GM21390 (cell line): ENCODE data around the gene ZNRF1.
"Not testable (repeated sequence)": the region's sequence is repeated elsewhere in the genome, so short reads cannot be mapped to it uniquely, and the experiment has no call there.

ENCODE experiments used
- ATAC-seq: cut with Tn5 transposase; IDR thresholded peaks from one replicate; pipeline ENCODE4 v1.9.1; 2021; ENCODE audit not compliant: unreplicated experiment

The ZNRF1 gene

DNA sequence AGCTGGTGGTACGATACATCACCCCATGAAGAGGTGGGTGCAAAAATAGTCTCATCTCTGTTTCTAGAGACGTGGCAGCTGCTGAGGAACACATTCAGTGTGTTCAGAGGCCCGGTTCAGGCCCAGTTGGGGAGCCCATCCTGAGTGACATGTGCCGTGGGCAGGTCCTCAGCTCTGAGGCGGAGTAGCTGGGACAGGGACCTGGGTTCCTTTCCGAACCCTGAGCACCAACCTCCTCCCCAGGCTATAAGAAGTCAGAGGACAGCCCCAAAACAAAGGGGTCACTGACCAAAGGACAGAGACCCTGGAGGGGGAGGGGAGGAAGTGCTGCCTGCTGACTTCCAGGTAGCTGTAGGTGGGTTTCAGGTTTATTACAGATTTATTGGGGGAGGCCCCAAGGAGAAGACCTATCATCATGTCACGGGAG is 112.7 kb downstream of the ZNRF1 start:
- ATAC-seq = no peak

DNA sequence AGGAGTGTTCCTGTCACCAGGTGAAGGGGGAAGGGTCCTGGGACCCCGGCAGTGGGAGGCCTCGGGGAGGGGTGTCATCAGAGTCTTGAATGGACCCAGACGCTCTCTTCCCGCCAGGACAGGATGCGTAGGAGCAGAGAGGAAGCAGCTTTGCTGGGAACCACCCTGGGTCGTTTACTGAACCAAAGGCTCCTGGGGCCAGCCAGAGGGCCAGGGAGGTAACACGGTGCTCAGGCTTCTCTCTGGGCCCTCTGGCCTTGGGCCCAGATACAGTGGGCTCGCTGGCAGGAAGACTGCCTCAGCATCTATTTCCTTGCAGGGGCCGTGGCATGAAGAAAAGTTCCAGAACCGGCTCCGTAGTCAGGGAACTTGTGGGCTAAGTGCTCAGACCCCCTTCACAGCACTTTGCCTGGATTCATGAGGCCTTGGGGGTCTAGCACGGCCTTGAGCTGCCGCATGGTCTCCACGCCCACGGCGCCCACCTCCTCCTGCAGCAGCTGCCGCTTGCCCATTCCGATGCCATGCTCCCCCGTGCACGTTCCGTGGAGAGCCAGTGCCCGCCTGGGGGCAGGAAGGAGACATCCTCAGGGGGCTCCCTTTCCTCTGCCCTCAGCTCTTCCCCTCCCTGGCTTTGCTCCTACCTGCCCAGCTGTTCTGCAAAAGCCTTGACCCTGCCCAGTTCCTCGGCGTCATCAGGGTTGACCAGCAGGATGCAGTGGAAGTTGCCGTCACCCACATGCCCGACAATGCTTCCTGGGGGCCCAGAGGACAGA is 113.3 kb downstream of the ZNRF1 start:
- ATAC-seq = no peak

DNA sequence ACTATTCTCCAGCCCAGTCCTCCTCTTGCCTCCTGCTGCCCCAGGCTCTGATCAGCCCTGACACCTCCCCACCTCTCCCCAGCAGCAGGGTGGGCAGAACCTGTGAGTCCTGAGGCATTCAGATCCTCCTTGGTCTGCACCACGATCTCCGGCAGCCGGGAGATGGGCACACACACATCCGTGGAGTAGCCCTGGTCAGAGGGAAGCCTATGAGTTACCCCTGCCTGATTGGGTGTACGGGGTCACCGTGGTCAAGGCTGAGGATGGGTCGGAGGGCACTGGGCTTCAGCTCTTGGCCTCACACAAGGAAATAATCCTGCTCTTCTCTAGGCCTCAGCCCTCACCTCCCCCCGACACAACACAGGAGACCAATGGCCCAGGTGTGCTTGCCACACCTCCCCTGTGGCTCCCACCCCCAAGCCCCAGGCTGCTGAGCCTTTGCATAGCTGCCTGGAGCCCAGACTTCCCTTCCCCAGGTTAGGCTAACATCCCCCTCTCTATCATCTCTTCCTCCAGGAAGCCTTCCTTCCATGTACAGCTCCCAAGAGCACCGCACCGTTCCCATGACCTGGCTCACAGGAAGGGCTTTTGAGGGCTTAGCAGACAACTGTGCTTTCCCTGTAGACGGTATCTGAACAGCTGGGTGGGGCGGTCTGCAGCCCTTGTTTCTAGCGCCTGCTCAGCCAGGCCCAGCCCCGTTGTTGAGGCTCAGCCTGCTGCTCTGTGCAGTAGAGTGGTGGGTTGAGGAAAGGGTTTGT is 114.1 kb downstream of the ZNRF1 start:
- no peak for ATAC-seq

GRCh38 chr16:75113541-75114121 is 114.8 kb downstream of the ZNRF1 start:
- no peak for ATAC-seq

DNA sequence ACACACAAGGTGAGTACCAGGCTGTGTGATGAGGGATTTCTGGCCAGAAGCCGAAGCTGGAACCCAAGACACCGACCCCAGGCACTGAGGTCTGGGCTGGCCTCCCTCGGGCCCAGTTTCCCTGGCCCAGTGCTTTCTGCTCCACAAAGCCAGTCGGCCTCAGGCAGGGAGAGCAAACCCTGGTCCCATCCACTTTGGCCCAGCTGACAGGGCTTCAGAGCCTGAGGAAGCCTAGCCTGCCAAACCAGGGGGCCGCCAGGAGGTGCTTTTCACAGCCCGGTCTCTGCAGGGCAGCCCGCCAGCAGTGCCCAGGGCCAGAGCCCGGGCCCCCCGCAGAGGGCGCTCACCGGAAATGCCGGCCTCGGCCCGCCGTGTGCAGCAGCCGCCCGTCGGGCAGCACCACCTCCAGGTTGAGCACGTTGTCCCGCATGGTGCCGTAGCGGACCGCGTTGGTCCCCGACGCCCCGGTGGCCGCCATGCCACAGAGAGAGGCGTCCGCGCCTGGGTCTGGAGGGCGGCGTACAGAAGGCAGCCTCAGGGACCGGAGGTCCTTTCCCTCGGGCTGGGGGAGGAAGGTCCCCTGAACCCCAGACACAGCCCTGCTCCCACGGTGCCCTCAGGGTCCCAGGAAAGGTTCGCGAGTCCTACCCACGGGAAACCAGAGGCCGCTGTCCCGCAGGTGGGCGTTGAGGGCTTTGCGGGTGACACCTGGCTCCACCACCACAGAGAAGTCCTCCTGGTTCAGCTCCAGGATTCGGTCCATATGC is 115.5 kb downstream of the ZNRF1 start:
- no peak for ATAC-seq

DNA sequence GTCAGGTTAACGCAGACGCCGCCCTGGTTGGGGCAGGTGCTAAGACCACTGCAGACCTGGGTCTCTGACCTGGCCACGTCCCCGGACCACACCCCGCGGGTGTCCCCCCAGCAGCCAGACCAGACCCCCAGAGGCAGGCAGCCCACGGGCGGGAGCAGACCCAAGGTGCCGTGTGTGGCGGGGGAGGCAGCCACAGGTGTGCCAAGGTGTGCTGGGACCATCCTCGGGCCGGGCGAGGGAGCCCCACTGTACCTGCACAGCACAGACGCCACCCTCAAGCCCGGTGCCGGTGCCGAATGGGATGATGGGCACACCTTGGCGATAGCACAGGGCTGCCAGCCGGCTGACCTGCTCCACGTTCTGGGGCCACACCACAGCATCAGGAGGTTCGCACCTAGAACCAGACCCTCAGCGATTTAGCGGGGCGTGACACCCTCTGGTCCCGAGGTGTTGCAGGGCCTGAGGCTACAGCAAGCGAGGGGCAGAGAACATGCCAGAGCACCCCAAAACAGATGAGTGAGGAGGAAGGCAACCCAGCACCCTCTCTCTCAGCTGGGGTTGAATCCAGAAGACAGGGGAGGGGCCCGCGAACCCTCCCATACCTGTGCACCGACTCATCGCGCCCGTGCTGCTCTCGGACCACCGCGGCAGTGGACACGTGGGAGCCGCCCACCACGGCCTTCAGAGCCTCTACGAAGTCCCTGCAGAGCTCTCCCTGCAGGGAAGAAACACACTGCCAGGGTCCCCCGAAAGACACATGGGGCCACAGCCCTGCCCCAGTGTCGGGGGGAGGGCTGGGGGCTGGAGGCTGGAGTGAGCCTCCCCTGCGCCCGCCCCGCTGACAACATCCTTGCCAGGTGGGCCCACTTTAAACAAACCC is 116.4 kb downstream of the ZNRF1 start:
- ATAC-seq = no peak

DNA sequence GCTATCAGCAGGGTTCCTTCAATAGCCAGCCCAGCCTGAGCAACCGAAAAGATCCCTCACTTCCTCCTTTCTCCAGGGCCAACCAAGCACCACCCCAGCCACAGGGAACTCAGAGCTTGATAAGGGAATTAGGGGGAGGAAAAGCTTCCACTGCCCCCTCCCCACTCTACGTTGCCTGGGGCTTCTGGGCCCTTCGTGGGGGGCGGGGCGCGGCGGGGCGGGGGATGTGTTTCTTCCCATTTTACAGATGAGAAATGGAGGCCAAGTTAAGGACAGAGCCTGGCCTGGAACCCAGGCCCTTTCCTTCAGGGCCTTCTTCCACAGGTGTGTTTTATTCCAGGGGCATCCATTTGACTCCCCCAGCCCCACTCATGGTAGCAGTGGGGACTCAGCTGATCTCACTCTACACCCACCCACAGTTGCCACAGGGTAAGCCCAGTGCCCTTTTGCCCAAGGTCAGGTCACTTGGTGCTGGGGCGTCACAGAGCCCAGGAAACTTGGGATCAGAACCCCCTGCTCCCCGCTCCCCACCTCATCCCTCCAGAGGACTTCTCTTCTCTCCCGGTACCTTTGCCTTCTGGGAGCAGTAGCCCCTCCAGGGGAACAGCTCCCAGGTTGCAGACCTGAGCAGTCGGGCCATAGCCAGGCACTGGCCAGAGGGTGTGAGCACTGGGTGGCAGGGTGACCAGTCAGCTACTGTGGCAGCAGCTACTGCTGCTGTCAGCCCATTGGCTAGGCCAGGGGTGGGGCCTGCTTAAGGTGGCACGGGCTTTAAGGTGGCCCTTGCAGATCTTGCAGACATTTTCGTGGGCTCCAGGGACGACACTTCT is 117.5 kb downstream of the ZNRF1 start, which contains the start of gene LDHD:
LDHD (minus strand) TSS at position 700 of the 830 bp plus-strand sequence; CDS start at position 640, 60 bp downstream.
- no peak for ATAC-seq

GRCh38 chr16:75116911-75117245 is 118.1 kb downstream of the ZNRF1 start:
- no peak for ATAC-seq

DNA sequence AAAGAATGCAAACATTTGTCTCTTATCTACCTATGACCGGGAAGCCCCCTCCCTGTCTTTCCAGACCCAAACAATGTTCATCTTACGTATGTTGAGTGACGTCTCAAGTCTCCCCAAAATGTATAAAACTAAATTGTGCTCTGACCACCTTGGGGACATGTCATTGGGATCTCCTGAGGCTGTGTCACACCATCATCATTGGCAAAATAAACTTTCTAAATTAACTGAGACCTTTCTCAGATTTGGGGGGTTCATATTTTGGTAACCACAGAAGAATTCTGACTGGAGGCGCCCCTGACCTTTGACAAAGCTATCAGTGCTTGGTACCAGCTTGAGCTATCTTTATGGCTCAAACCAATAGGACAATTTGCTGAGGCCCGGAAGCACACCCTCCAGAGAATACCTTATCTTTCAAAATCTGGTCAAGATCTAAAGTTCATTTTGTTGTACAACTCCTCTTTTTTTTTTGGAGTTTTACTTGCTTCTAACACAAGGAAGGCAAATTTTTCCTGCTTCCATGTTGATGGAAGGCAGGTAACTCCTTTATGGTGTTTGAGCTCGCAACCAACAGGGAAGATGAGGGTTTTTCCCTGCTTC is 120.2 kb downstream of the ZNRF1 start:
- no peak for ATAC-seq

GRCh38 chr16:75120253-75120652 is 121.4 kb downstream of the ZNRF1 start:
- no peak for ATAC-seq

DNA sequence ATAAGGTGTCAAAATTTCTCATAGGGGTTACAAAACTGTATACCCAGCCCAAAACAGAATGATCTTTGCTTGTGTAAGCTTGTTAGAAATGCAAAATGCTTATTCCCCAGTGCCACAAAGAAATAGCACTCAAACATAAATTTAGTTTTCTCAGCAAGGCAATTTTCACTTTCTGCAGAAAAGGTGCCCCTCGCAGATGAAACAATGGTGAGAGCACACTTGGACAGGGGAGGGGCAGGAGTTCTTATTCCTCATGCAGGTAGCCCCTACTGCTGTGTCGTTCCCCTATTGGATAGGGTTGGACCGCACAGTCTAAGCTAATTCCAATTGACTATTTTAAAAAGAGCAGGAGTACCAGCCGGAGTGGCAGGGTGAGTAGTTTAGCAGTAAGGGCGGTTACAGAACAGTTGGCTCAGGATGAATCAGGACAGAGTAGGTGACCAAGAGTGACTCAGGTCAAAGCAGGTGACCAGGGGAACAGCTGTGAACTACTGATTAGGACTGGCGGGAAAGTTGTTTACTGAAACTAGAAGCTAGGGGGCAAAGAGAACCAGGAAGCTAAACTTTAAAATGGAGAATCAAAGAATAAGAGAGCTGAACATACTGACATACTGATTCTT is 123.2 kb downstream of the ZNRF1 start:
- ATAC-seq = no peak

DNA sequence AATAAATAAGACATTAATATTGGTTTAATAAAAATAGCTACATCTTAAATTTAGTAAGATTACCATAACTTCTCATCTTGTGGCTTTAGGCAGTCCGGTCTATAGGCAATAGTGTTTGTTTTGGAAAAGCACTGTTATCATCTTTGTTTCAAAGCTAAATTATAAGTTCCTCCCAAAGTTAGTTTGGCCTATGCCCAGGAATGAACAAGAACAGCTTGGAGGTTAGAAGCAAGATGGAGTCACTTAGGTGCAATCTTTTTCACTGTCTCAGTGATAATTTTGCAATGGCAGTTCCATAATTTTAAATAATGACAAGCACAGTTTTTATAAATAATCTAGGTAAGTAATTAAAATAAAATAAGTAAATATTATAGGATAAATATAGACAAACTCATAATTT is 123.8 kb downstream of the ZNRF1 start:
- no peak for ATAC-seq

DNA sequence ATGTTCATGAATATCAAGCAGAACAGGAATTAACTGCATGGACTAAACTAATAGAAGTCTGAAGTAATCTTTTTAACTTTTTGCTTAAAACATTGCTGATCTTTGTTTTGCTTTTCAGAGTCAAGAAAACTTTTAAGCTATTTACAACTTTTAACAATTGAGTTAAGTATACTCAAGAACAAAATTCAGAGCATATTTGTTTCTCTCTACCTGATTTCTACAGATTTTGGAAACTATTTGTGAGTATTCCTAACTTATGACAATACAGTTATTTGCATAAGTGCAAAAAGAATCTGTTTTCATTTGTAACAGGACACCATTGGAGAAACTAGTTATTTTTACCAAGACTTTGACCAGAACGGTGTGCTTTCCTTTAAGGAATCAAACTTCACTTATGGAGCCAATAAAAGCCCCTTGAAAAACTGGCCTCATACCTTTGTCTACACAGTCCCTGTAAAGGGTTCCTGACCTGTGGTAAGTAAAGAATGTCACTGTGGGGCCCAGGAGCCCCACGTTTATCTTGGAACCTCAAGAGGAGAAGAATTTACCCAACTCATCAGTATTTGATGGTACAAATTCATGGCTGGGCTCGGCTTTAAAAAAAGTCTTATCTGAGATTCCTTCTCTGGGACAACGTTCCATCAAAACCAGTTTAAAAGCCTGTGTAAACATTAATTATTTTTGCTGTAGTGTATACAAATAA is 129.0 kb downstream of the ZNRF1 start:
- ATAC-seq = no peak

- ATAC-seq = not testable (repeated sequence)
Measured at GRCh38 chr16:75129421-75130149, 130.8 kb downstream of the ZNRF1 start.

- ATAC-seq = no peak
Measured at GRCh38 chr16:75130150-75130771, 131.4 kb downstream of the ZNRF1 start.

GRCh38 chr16:75131081-75131480 is 132.3 kb downstream of the ZNRF1 start:
- ATAC-seq = no peak

DNA sequence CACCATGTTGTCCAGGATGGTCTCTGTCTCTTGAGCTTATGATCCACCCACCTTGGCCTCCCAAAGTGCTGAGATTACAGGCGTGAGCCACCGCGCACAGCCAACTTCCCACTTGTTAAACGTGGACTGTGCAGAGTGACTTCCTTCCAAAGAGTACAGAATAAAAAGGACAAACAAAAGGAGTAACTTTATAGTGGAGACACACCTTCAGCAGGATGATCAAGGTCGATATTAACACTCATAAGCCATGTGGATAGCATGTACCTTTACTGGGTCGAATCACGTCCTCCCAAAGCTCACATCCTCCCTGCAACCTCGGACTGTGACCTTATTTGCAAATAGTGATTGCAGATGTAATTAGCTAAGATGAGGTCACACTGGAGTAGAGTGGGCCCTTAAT is 139.4 kb downstream of the ZNRF1 start:
- no peak for ATAC-seq
